ENCODE results near the gene NACC2.
"Not testable (repeated sequence)": the region's sequence is repeated elsewhere in the genome, so short reads cannot be mapped to it uniquely, and the experiment has no call there.

Gene NACC2

GRCh38 chr9:136105398-136106135 is 10.5 kb upstream of the NACC2 start:
- Histone ChIP-seq H3K4me3 (ENCODE audit: low read length) (no peak overlapping the region), H3K9me3 (ENCODE audit: insufficient read depth, low read length) (no peaks in the 10 kb centered on the region), H3K36me3 (replicated peaks; ENCODE audit: low read depth, low read length) (no peaks in the 10 kb centered on the region), H2AFZ (ENCODE audit: low read depth, low read length) (no peak overlapping the region), H3K4me2 (ENCODE audit: low read length) (no peak overlapping the region), H4K20me1 (ENCODE audit: insufficient read depth, low read length) (no peaks in the 10 kb centered on the region), H3K27me3 (ENCODE audit: low read depth, low read length) (peaks cover 9% of the 10 kb centered on the region; the same call in 1 of the 2 replicates), H3K79me2 (ENCODE audit: low read length) (no peaks in the 10 kb centered on the region), H3K4me1 (ENCODE audit: low read length) (peaks cover 19% of the 10 kb centered on the region), H3K27ac (ENCODE audit: low read length) (no peak overlapping the region), H3K9ac (ENCODE audit: low read length) (no peak overlapping the region)
- no peak for TF ChIP-seq EZH2phosphoT487 (IDR thresholded peaks at IDR 0.05; ENCODE audit: low read depth)
- no peak for TF ChIP-seq CTCF (IDR thresholded peaks at IDR 0.05; ENCODE audit: low read depth, low read length)

DNA sequence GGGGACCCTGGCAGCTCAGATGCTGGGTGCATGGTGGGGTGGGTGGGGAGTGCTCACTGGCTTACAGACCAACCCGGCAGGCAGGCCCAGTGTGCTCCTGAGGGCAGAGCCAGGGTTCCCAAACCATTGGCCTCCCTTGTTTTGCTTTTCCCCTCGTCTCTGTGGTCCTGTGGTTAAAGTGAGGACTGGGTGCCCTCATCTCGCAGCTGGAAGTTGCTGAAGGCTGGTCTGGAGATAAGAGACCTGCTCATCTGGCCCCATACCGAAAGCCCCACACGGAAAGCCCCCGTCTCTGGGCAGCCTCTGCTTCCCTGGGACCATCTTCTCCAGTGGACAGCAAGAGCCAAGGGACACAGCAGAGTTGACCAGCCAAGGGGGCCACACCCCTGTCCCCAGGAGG is 9.8 kb upstream of the NACC2 start:
- TF ChIP-seq EZH2phosphoT487 (IDR thresholded peaks at IDR 0.05; ENCODE audit: low read depth) (no peak), CTCF (IDR thresholded peaks at IDR 0.05; ENCODE audit: low read depth, low read length) (no peak)
- Histone ChIP-seq H3K27ac (ENCODE audit: low read length) (no peak overlapping the region), H3K9me3 (ENCODE audit: insufficient read depth, low read length) (no peaks in the 10 kb centered on the region), H3K4me1 (ENCODE audit: low read length) (peaks cover 13% of the 10 kb centered on the region), H3K79me2 (ENCODE audit: low read length) (no peaks in the 10 kb centered on the region), H2AFZ (ENCODE audit: low read depth, low read length) (no peak overlapping the region), H3K36me3 (replicated peaks; ENCODE audit: low read depth, low read length) (no peaks in the 10 kb centered on the region), H3K27me3 (ENCODE audit: low read depth, low read length) (peaks cover 9% of the 10 kb centered on the region; the same call in 1 of the 2 replicates), H3K4me3 (ENCODE audit: low read length) (no peak overlapping the region), H3K9ac (ENCODE audit: low read length) (no peak overlapping the region), H4K20me1 (ENCODE audit: insufficient read depth, low read length) (no peaks in the 10 kb centered on the region), H3K4me2 (ENCODE audit: low read length) (no peak overlapping the region)

GRCh38 chr9:136104488-136104800 is 9.4 kb upstream of the NACC2 start:
- Histone ChIP-seq H3K36me3 (replicated peaks; ENCODE audit: low read depth, low read length) (no peaks in the 10 kb centered on the region), H3K9ac (ENCODE audit: low read length) (no peak overlapping the region), H3K9me3 (ENCODE audit: insufficient read depth, low read length) (no peaks in the 10 kb centered on the region), H3K79me2 (ENCODE audit: low read length) (no peaks in the 10 kb centered on the region), H2AFZ (ENCODE audit: low read depth, low read length) (no peak overlapping the region), H3K27me3 (ENCODE audit: low read depth, low read length) (peaks cover 9% of the 10 kb centered on the region; the same call in 1 of the 2 replicates), H3K4me3 (ENCODE audit: low read length) (no peak overlapping the region), H3K4me1 (ENCODE audit: low read length) (peaks cover 12% of the 10 kb centered on the region), H4K20me1 (ENCODE audit: insufficient read depth, low read length) (no peaks in the 10 kb centered on the region), H3K4me2 (ENCODE audit: low read length) (no peak overlapping the region), H3K27ac (ENCODE audit: low read length) (no peak overlapping the region)
- TF ChIP-seq CTCF (IDR thresholded peaks at IDR 0.05; ENCODE audit: low read depth, low read length) (no peak), EZH2phosphoT487 (IDR thresholded peaks at IDR 0.05; ENCODE audit: low read depth) (no peak)

DNA sequence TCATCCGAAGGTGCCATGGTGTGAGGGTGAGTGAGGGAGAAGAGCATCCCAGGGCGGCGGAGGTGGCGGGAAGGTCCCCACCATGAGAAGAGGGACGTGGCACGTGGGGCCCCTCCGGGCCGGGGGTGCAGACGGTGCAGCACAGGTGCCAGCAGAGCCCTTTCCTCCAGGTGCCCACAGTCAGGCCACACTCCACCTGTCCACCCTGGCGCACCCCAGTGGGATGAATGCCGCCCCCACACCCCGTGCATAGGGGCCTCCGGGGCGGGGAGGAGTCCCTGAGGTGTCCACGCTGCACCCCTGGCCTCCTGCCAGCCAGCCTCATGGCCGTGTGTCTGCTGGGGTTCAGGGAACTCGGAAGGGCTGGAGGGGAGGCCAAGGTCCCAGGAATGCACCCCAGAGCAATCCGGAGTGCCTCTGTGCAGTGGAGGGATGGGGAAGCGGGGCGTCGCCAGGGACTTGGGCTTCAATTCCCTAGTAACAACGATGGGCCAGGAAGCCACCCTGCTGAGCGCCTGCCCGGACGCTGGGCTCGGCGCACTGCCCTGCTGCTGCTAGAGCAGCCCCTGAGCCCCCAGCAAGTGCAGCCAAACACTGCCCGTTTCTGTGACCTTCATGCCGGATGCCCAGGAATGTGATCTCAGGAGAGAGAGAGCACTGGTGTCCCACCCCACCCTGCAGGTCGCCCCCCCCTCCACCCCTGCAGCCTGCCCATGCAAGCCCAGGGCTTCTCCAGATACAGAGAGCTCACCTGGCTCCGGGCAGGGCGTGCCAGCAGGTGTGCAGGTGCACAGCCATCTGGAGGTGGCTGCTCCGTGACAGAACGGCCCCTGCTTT is 8.8 kb upstream of the NACC2 start:
- Histone ChIP-seq H3K9me3 (ENCODE audit: insufficient read depth, low read length) (no peaks in the 10 kb centered on the region), H3K4me1 (ENCODE audit: low read length) (peaks cover 7% of the 10 kb centered on the region), H3K4me3 (ENCODE audit: low read length) (no peak overlapping the region), H4K20me1 (ENCODE audit: insufficient read depth, low read length) (no peaks in the 10 kb centered on the region), H3K27ac (ENCODE audit: low read length) (no peak overlapping the region), H2AFZ (ENCODE audit: low read depth, low read length) (no peak overlapping the region), H3K27me3 (ENCODE audit: low read depth, low read length) (peaks cover 9% of the 10 kb centered on the region; the same call in 1 of the 2 replicates), H3K79me2 (ENCODE audit: low read length) (no peaks in the 10 kb centered on the region), H3K36me3 (replicated peaks; ENCODE audit: low read depth, low read length) (no peaks in the 10 kb centered on the region), H3K9ac (ENCODE audit: low read length) (no peak overlapping the region), H3K4me2 (ENCODE audit: low read length) (no peak overlapping the region)
- TF ChIP-seq CTCF (IDR thresholded peaks at IDR 0.05; ENCODE audit: low read depth, low read length) = no peak
- TF ChIP-seq EZH2phosphoT487 (IDR thresholded peaks at IDR 0.05; ENCODE audit: low read depth) = no peak

GRCh38 chr9:136101615-136102074 is 6.6 kb upstream of the NACC2 start:
- not testable (repeated sequence) for H3K36me3 ChIP-seq (replicated peaks; ENCODE audit: low read depth, low read length); H3K9me3 ChIP-seq (ENCODE audit: insufficient read depth, low read length); H3K27ac ChIP-seq (ENCODE audit: low read length); H3K79me2 ChIP-seq (ENCODE audit: low read length); H3K4me3 ChIP-seq (ENCODE audit: low read length); H3K9ac ChIP-seq (ENCODE audit: low read length); H3K27me3 ChIP-seq (ENCODE audit: low read depth, low read length); H2AFZ ChIP-seq (ENCODE audit: low read depth, low read length); H4K20me1 ChIP-seq (ENCODE audit: insufficient read depth, low read length); H3K4me1 ChIP-seq (ENCODE audit: low read length); H3K4me2 ChIP-seq (ENCODE audit: low read length)

Data from OCI-LY3 (cell line).